Gastroesophageal sphincter (tissue), 3 donors: Measurements from ENCODE around the gene PCDH17.

ENCODE experiments used
- POLR2A ChIP-seq, 2 donors: fragments of 450-650 bp; IDR thresholded peaks; one replicate each; pipeline ENCODE4 v1.6.1; 2017; ENCODE audit warnings: antibody characterized with exemption in 2 of 2, mild to moderate bottlenecking in 2 of 2, moderate library complexity in 1 of 2
- POLR2AphosphoS5 ChIP-seq: sonication (generic); formaldehyde crosslinking; IDR thresholded peaks from one replicate; pipeline ENCODE4 v1.6.1; 2017; ENCODE audit warnings: antibody characterized with exemption
- TF ChIP-seq, protein P1 (sequence below), 4 experiments: fragments of 200-600 bp in 2 of 4; fragments of 450-650 bp in 2 of 4; sonication (generic) in 1 of 4; IDR thresholded peaks; one replicate each; pipeline ENCODE4 v1.5.1; 2017 to 2019; ENCODE audit warnings: antibody characterized with exemption in 4 of 4, mild to moderate bottlenecking in 2 of 4, moderate library complexity in 2 of 4

DNA sequence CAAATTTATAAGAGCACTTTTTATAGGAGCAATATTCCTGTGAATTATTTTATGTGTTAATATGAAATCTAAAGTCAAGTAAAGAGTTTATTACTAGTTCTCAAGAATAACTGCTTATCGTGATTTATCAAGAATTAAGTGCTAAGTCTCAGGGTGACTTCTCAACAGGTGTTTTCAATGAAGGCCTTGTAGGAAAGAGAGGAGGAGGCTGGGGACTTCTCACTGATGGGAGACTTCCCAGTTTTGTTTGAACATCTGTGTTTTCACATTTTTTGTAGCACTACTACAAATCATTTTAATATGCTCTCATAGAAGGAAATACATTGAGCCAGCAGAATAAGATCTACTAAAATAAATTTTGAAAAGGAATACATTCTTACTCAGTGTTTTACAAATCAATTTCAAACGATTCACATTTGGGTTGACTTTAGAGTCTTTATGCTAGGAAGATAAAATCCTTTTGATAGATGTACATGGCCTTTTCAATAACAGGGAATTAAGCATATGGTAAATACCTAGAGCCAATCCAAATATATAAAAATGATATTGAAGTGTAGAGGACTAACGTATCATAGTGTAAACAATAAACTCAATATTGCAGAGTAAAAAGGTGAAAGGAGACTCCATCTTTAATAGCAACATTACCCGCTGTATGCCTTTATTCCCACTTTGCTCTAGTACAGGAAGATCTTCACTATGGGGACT is 6.8 kb downstream of the PCDH17 start:
- TF ChIP-seq POLR2A (IDR thresholded peaks at IDR 0.05) (no peak), POLR2AphosphoS5 (no peak)
- TF ChIP-seq, protein P1, sequence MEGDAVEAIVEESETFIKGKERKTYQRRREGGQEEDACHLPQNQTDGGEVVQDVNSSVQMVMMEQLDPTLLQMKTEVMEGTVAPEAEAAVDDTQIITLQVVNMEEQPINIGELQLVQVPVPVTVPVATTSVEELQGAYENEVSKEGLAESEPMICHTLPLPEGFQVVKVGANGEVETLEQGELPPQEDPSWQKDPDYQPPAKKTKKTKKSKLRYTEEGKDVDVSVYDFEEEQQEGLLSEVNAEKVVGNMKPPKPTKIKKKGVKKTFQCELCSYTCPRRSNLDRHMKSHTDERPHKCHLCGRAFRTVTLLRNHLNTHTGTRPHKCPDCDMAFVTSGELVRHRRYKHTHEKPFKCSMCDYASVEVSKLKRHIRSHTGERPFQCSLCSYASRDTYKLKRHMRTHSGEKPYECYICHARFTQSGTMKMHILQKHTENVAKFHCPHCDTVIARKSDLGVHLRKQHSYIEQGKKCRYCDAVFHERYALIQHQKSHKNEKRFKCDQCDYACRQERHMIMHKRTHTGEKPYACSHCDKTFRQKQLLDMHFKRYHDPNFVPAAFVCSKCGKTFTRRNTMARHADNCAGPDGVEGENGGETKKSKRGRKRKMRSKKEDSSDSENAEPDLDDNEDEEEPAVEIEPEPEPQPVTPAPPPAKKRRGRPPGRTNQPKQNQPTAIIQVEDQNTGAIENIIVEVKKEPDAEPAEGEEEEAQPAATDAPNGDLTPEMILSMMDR (IDR thresholded peaks at IDR 0.05) = no peak
